ENCODE results near the gene TAL1.
"Not testable (repeated sequence)": the region's sequence is repeated elsewhere in the genome, so short reads cannot be mapped to it uniquely, and the experiment has no call there.

Gene TAL1

GRCh38 chr1:47211796-47212269, 20.2 kb downstream of the TAL1 start:
- DNase-seq (ENCODE audit: low read depth): no peak

- no peak for DNase-seq (ENCODE audit: low read depth)
Measured at GRCh38 chr1:47210666-47211065, 21.4 kb downstream of the TAL1 start.

GRCh38 chr1:47209725-47210325, 22.2 kb downstream of the TAL1 start:
- no peak for DNase-seq (ENCODE audit: low read depth)

GRCh38 chr1:47209091-47209490, 22.9 kb downstream of the TAL1 start:
- no peak for DNase-seq (ENCODE audit: low read depth)

GRCh38 chr1:47208374-47208850, 23.6 kb downstream of the TAL1 start:
- no peak for DNase-seq (ENCODE audit: low read depth)

- no peak for DNase-seq (ENCODE audit: low read depth)
Measured at GRCh38 chr1:47207803-47208373, 24.1 kb downstream of the TAL1 start.

- no peak for DNase-seq (ENCODE audit: low read depth)
Measured at GRCh38 chr1:47205918-47206317, 26.1 kb downstream of the TAL1 start.

GRCh38 chr1:47203504-47203903, 28.5 kb downstream of the TAL1 start:
- not testable (repeated sequence) for DNase-seq (ENCODE audit: low read depth)

GRCh38 chr1:47201179-47201578, 30.8 kb downstream of the TAL1 start:
- DNase-seq (ENCODE audit: low read depth): no peak

GRCh38 chr1:47198214-47198613, 33.8 kb downstream of the TAL1 start:
- no peak for DNase-seq (ENCODE audit: low read depth)

GRCh38 chr1:47196622-47197021, 35.4 kb downstream of the TAL1 start:
- no peak for DNase-seq (ENCODE audit: low read depth)

- not testable (repeated sequence) for DNase-seq (ENCODE audit: low read depth)
Measured at GRCh38 chr1:47195981-47196380, 36.0 kb downstream of the TAL1 start.

- DNase-seq (ENCODE audit: low read depth): no peak
Measured at GRCh38 chr1:47194311-47194710, 37.7 kb downstream of the TAL1 start.

GRCh38 chr1:47193496-47193895, 38.5 kb downstream of the TAL1 start:
- DNase-seq (ENCODE audit: low read depth): not testable (repeated sequence)

GRCh38 chr1:47192458-47193384, 39.3 kb downstream of the TAL1 start:
- peak; percentile 34 for DNase-seq (ENCODE audit: low read depth)

- no peak for DNase-seq (ENCODE audit: low read depth)
Measured at GRCh38 chr1:47191940-47192457, 40.0 kb downstream of the TAL1 start.

GRCh38 chr1:47190857-47191256, 41.2 kb downstream of the TAL1 start:
- DNase-seq (ENCODE audit: low read depth): no peak

GRCh38 chr1:47190509-47190855, 41.5 kb downstream of the TAL1 start:
- no peak for DNase-seq (ENCODE audit: low read depth)

GRCh38 chr1:47189844-47190508, 42.0 kb downstream of the TAL1 start, which contains the start of gene PDZK1IP1:
Gene PDZK1IP1, minus strand, starts transcription at chr1:47190036. Its CDS starts 104 bp downstream, at chr1:47189932.
- DNase-seq (ENCODE audit: low read depth): no peak

GRCh38 chr1:47188791-47189785, 42.9 kb downstream of the TAL1 start:
- no peak for DNase-seq (ENCODE audit: low read depth)

- no peak for DNase-seq (ENCODE audit: low read depth)
Measured at GRCh38 chr1:47187926-47188250, 44.1 kb downstream of the TAL1 start.

Measured in stimulated activated CD8-positive, alpha-beta memory T cell treated with anti-CD3 and anti-CD28 coated beads, Interleukin-7, amount 100 ng/mL, for 24 hours (primary cell).